Esophagus squamous epithelium (tissue), 4 donors: Measurements from ENCODE around the gene PTPRN2.

Experiments
- CTCF ChIP-seq, 6 experiments: fragments of 450-650 bp in 4 of 6; fragments of 200-600 bp in 2 of 6; sonication (generic) in 2 of 6; IDR thresholded peaks; one replicate each; pipeline ENCODE4 v1.5.1; 2016 to 2019; ENCODE audit warnings: antibody characterized with exemption in 6 of 6, mild to moderate bottlenecking in 4 of 6, moderate library complexity in 4 of 6
- POLR2A ChIP-seq, 4 donors: fragments of 450-650 bp; IDR thresholded peaks; one replicate each; pipeline ENCODE4 v1.6.1; 2017; ENCODE audit warnings: antibody characterized with exemption in 4 of 4, mild to moderate bottlenecking in 4 of 4, moderate library complexity in 3 of 4

GRCh38 chr7:157587805-157588560 lies 999.6 kb downstream of the PTPRN2 start:
- TF ChIP-seq CTCF (IDR thresholded peaks at IDR 0.05) (no peak), POLR2A (IDR thresholded peaks at IDR 0.05) (no peak)
